Endothelial cell of umbilical vein (primary cell): Measurements from ENCODE around the gene ZNF423.

Source experiments
- CTCF ChIP-seq, 2 donors: IDR thresholded peaks; 1 replicate in 1 of 2; 2 replicates in 1 of 2; pipeline ENCODE4 v1.5.1; 2011; ENCODE audit warnings: low read length in 2 of 2, mild to moderate bottlenecking in 2 of 2, moderate library complexity in 2 of 2, control low read depth in 1 of 2, inconsistent platforms in 1 of 2, low read depth in 1 of 2; ENCODE audit not compliant: insufficient read depth in 1 of 2; ENCODE audit errors: extremely low read depth in 1 of 2
- FOS ChIP-seq: IDR thresholded peaks from 2 replicates; pipeline ENCODE4 v1.6.1; 2011; ENCODE audit warnings: mild to moderate bottlenecking, low read length, moderate library complexity, borderline replicate concordance; ENCODE audit not compliant: insufficient read depth
- JUN ChIP-seq: IDR thresholded peaks from 2 replicates; pipeline ENCODE4 v1.6.1; 2011; ENCODE audit warnings: borderline replicate concordance, low read depth; ENCODE audit not compliant: insufficient read length, insufficient read depth
- MAX ChIP-seq: IDR thresholded peaks from 2 replicates; pipeline ENCODE4 v1.6.1; 2011; ENCODE audit not compliant: insufficient read depth, insufficient read length
- POLR2A ChIP-seq: IDR thresholded peaks from 2 replicates; pipeline ENCODE4 v1.6.1; 2012; ENCODE audit warnings: low read depth, mild to moderate bottlenecking, control low read depth, low read length
- POLR2AphosphoS5 ChIP-seq: IDR thresholded peaks from 2 replicates; pipeline ENCODE4 v1.6.1; 2012; ENCODE audit warnings: low read depth, mild to moderate bottlenecking, control low read depth, low read length, moderate library complexity; ENCODE audit not compliant: insufficient read depth

GRCh38 chr16:49652456-49653172 is 203.3 kb downstream of the ZNF423 start:
- TF ChIP-seq POLR2AphosphoS5, result no peak
- TF ChIP-seq CTCF (IDR thresholded peaks at IDR 0.05; ENCODE audit: extremely low read depth in 1 of 2, insufficient read depth in 1 of 2, low read depth in 1 of 2, low read length in 2 of 2), result no peak
- TF ChIP-seq MAX, result no peak
- no peak for TF ChIP-seq POLR2A
- TF ChIP-seq JUN, result no peak
- TF ChIP-seq FOS, result no peak
